Islet precursor cell (in vitro differentiated cells): ENCODE results near the gene MAGEF1.
A peak's percentile ranks its signal among the peaks of the same experiment; 100 is the strongest.

Source experiments
- DNase-seq: peaks from one replicate; pipeline ENCODE4 v3.0.0-alpha.2; 2018

Gene MAGEF1

GRCh38 chr3:184663356-184663755 is 48.5 kb downstream of the MAGEF1 start:
- no peak for DNase-seq

- peak; percentile 85 for DNase-seq
Measured at GRCh38 chr3:184662187-184662586, 49.7 kb downstream of the MAGEF1 start.

- no peak for DNase-seq
Measured at GRCh38 chr3:184660931-184661330, 50.9 kb downstream of the MAGEF1 start.
